ENCODE results near the gene SPINK14.

DNA sequence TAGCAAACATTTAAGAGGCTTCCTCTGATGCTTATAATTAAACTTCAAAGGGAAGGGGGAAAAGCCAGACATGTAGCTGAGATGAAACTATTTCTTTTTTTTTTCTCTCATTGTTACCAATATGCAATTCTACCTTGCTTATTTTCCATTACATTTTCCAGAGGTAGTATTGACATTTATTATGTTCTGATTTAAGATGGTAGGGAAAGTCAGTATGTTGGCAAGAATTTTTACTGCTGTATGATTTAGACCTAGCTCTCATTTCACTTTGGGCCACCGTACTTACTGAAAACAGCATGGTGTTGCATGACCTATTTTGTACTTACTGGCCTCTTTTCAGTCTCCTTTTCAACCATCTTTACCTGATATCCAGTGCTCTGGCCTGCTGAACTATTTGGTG, 24.9 kb downstream of the SPINK14 start:
- TF ChIP-seq POLR2AphosphoS5 (IDR thresholded peaks at IDR 0.05; ENCODE audit: low read depth, low read length) (no peak), POLR2A (IDR thresholded peaks at IDR 0.05; ENCODE audit: low read depth, low read length) (no peak), TAF1 (IDR thresholded peaks at IDR 0.05; ENCODE audit: low read depth, low read length) (no peak), SPI1 (IDR thresholded peaks at IDR 0.05; ENCODE audit: low read depth, low read length) (no peak)

Data from GM12891 (cell line).